ENCODE measurements around the gene NR4A3.

DNA sequence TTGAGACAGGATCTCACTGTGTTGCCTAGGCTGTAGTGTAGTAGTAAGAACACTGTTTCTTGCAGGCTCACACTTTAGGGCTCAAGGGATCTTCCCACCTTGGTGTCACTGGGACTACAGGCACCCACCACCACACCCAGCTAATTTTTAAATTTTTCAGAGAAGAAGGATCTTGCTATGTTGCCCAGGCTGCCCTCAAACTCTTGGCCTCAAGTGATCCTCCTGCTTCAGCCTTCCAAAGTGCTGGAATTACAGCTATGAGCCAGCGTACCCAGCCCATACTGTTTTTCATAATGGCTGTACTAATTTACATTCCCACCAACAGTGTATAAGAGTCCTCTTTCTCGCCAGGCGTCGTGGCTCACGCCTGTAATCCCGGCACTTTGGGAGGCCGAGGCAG, 89.9 kb downstream of the NR4A3 start:
- TF ChIP-seq, protein P1, sequence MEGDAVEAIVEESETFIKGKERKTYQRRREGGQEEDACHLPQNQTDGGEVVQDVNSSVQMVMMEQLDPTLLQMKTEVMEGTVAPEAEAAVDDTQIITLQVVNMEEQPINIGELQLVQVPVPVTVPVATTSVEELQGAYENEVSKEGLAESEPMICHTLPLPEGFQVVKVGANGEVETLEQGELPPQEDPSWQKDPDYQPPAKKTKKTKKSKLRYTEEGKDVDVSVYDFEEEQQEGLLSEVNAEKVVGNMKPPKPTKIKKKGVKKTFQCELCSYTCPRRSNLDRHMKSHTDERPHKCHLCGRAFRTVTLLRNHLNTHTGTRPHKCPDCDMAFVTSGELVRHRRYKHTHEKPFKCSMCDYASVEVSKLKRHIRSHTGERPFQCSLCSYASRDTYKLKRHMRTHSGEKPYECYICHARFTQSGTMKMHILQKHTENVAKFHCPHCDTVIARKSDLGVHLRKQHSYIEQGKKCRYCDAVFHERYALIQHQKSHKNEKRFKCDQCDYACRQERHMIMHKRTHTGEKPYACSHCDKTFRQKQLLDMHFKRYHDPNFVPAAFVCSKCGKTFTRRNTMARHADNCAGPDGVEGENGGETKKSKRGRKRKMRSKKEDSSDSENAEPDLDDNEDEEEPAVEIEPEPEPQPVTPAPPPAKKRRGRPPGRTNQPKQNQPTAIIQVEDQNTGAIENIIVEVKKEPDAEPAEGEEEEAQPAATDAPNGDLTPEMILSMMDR (IDR thresholded peaks at IDR 0.05 in 2 of 3, conservative IDR thresholded peaks at IDR 0.05 in 1 of 3; ENCODE audit: borderline replicate concordance in 1 of 3, insufficient read depth in 1 of 3, low read depth in 2 of 3, low read length in 2 of 3) = no peak
- TF ChIP-seq EZH2 (IDR thresholded peaks at IDR 0.05) (no peak), SIN3A (IDR thresholded peaks at IDR 0.05; ENCODE audit: low read depth) (no peak), JUND (IDR thresholded peaks at IDR 0.05) (no peak), POLR2A (IDR thresholded peaks at IDR 0.05; ENCODE audit: borderline replicate concordance, extremely low read depth, insufficient read depth, insufficient read length) (no peak)

Data from HCT116 (cell line).